GM12875 (cell line): ENCODE measurements around the gene CUEDC2.

Experiments used
- H3K4me3 ChIP-seq: one replicate; pipeline ENCODE4 v1.5.1; 2011; ENCODE audit warnings: low read depth, low read length, control low read depth
- CTCF ChIP-seq: IDR thresholded peaks from 2 replicates; pipeline ENCODE4 v1.5.1; 2011; ENCODE audit warnings: low read depth, mild to moderate bottlenecking, control low read depth, inconsistent platforms, low read length, moderate library complexity, borderline replicate concordance; ENCODE audit not compliant: insufficient read depth

CUEDC2 gene

GRCh38 chr10:102453502-102453901 lies 21.1 kb upstream of the CUEDC2 start:
- TF ChIP-seq CTCF = no peak

GRCh38 chr10:102452672-102453340 lies 20.4 kb upstream of the CUEDC2 start:
- TF ChIP-seq CTCF = no peak
- no peak overlapping the region for H3K4me3 ChIP-seq

More at GRCh38 chr10:102453502-102453901, 21.1 kb upstream of the CUEDC2 start:
- no peak overlapping the region for H3K4me3 ChIP-seq

DNA sequence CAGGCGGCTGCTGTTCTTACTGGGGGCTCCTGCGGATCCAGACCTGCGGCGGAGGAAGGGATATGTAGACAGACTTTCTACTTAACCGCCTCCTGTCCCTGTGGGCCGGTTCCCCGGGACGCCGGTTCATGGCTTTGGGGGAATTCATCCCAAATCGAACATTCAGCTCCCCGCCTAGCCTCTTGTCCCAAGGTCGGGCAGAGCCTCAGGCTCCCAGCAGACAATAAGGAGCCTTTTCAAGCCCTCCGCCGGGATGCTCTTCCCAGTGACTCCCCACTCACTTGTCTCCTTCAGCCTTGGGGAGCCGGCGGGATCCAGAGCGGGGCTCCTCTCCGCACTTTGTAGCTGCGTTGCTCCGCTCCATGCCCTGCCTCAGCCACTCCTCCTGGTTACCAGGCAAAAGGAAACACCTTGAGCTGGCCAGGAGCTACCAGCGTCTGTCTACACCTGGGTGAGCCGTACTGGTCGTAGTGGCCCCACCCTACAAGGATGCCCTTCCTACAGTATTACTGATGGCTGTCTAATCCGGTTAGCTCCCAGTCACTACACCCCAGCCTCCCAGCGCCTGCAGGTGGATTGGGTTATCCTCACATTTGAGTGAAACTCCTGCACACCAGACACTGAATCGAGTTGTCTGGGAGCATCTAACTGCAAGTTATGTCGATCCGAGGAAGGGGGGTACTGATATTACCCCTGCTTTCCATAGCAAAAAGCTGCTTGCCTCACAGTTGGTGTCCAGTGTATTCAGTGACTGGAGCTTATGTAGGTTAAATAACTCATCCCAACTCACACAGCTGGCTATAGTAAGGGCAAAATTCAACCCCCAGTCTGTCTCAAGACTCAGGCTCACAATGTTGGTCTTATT lies 19.0 kb upstream of the CUEDC2 start, which contains the start of gene C10orf95:
TSS of gene C10orf95 (minus strand) at position 439 of the 865 bp plus-strand sequence. CDS start 450 bp downstream, outside the sequence.
- no peak for TF ChIP-seq CTCF
- peak within 1 kb of the TSS; percentile 77 for H3K4me3 ChIP-seq

DNA sequence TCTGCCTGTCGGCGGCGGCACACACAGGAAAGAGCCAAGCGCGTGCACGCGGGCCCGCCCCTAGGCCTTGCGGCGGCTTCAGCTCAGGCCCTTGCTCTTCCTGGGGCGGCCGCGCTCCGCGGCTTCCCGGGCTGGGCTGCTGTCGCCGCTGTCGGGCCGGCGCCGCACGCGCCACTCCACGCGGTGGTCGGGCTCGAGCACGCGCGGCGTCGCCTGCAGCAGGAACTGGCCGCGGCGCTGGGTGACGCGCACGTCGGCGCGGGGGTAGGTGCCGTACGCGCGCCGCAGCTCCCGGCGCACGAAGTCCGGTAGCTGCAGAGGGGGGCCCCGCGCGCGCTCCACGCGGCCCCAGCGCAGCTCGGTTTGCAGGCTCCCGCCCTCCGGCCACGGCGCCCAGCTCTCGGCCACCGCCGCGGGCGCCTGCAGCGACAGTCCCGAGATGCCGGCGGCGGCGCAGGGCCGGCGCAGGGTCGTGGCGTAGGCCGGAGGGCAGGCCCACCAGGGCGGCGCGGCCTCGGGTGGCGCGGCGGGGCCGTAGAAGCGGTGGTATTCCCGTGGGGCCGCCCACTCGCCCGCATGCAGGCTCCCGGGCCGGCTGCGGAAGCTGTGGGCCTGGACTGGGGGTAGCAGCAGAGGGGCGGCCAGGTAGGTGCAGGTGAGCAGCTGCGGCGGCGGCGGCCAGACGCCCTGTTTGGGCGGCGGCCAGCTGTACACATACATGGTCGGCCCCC lies 18.2 kb upstream of the CUEDC2 start:
- TF ChIP-seq CTCF = no peak
- peak overlapping the region; percentile 77 for H3K4me3 ChIP-seq

- peak overlapping the region; percentile 77 for H3K4me3 ChIP-seq
- TF ChIP-seq CTCF = no peak
These were observed 17.7 kb upstream of the CUEDC2 start for GRCh38 chr10:102450124-102450373.

DNA sequence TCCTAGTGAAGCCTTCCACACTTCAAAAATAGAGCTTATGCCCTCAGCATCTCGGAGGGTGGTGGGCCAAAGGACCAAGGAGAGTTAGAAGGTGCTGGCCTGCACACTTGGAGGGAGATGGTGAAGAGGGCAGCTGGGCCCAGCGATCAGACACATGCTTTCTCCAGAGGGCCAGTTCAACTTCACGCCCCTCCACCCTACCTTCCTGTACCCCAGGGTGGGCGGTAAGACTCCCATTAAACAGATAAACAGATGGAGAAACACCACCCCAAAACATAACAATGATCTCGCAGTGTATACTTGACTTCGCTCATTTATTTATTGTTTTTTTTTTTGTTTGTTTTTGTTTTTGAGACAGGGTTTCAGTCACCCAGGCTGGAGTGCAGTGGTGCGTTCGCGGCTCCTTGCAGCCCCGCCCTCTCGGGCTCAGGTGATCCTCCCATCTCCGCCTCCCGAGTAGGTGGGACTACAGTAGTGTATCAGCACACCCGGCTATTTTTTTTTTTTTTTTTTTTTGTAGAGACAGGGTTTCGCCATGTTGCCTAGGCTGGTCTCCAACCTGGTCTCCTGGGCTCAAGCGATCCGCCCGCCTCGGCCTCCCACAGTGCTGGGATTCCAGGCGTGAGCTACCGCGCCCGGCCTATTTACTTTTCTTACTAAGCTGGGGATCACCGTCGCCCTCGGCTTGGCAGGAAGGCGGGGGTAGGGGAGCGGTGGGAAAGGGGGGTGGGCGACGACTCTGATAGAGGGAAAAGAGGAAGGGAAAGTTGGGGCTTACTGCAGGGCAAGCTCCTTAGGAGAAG lies 17.1 kb upstream of the CUEDC2 start:
- H3K4me3 ChIP-seq = peak overlapping the region; percentile 77
- no peak for TF ChIP-seq CTCF
